ENCODE measurements around the gene ACOXL. TPM values are rescaled to one million over a fixed set of nuclear protein-coding genes. Genes with fewer than 3 reads are reported as not detected.

Gene ACOXL
- total and polyA plus RNA-seq, 10 of the 15 experiments (the other 5 are each of a cell fraction or from before 2014, with no cell fraction given) = 0.05 to 1.3 (median 0.71) TPM

GRCh38 chr2:110805894-110806452, 73.6 kb downstream of the ACOXL start (continued):
- peak; percentile 4; the same call in 1 of the 2 replicates for TF ChIP-seq SPI1 (IDR thresholded peaks at IDR 0.05; ENCODE audit: borderline replicate concordance, insufficient read depth, low read depth, low read length)

DNA sequence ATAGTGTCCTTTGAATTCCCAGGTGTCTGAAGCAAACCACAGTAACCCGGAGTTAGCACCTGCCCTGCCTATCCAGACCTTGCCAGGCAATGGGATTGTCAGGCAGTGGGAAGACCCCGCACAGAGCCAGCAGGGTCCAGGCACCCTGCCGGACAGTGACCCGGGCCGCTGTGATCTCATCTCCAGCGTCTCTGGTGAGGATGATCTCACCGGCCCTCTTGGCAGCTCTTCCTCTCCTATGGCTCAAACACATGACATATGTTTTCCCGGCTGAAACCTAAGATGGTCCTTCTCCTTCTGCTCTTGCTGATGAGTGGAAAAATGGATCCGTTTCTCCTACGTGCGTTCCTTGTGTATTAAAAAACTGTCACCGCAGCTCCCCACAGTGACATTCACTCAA, 75.1 kb downstream of the ACOXL start:
- intact Hi-C loops (cut with micrococcal nuclease; ENCODE audit: unreplicated experiment) (no loop called here), in situ Hi-C loops (cut with MboI) (loop anchor here (25.0 kb wide), 1 partner anchor 905 kb away; no protein-coding TSS in a partner anchor)
- no peaks in the 10 kb centered on the region for H3K79me2 ChIP-seq (ENCODE audit: control insufficient read depth, insufficient read depth, low read length)
- H3K9ac ChIP-seq (ENCODE audit: control insufficient read depth, insufficient read depth, low read length) = no peak overlapping the region
- no peak overlapping the region for H2AFZ ChIP-seq (ENCODE audit: control insufficient read depth, low read depth, low read length)
- ChIA-PET SMC1A (ENCODE audit: uncharacterized antibody, unreplicated experiment) (interaction anchor here (0.9 kb wide), 2 partner anchors 255 to 309 kb away, joined by 3 read pairs; no protein-coding TSS in a partner anchor), POLR2A (interaction anchor here (1.5 kb wide), 1 partner anchor 313 kb away, joined by 3 read pairs; the partner anchor contains the start of gene BCL2L11), CTCF (no interaction called here), RAD21 (ENCODE audit: unreplicated experiment) (no interaction called here)
- H3K36me3 ChIP-seq (ENCODE audit: control insufficient read depth in 2 of 2, insufficient read depth in 2 of 2, low read length in 1 of 2) = no peaks in the 10 kb centered on the region
- no peak overlapping the region for H3K27ac ChIP-seq (ENCODE audit: control insufficient read depth, insufficient read depth)
- H3K9me3 ChIP-seq (replicated peaks; ENCODE audit: control insufficient read depth, insufficient read depth, low read length) = no peaks in the 10 kb centered on the region; the same call in 2 of the 3 replicates
- H3K4me1 ChIP-seq (ENCODE audit: control insufficient read depth, insufficient read depth, low read length) = peaks cover 15% of the 10 kb centered on the region
- no peak for DNase-seq (ENCODE audit: low read depth, low spot score)
- no peak for FAIRE-seq
- no peak overlapping the region for H3K4me2 ChIP-seq (ENCODE audit: control insufficient read depth, insufficient read depth)
- no peak for TF ChIP-seq ZBED1 (IDR thresholded peaks at IDR 0.05; ENCODE audit: borderline replicate concordance)
- TF ChIP-seq SUZ12 (IDR thresholded peaks at IDR 0.05; ENCODE audit: unreplicated experiment) = no peak
- no peak for TF ChIP-seq NRF1 (conservative IDR thresholded peaks at IDR 0.05; ENCODE audit: low read depth, low read length)
- no peak for TF ChIP-seq SMARCA5 (IDR thresholded peaks at IDR 0.05)
- no peak overlapping the region for H3K4me3 ChIP-seq
- no TSS peak for BruUV-seq (replicated peaks)
- H4K20me1 ChIP-seq (ENCODE audit: control insufficient read depth, insufficient read depth) = no peaks in the 10 kb centered on the region
- H3K27me3 ChIP-seq (replicated peaks in 1 of 2; ENCODE audit: control insufficient read depth in 2 of 2, insufficient read depth in 2 of 2, low read length in 1 of 2) = no peaks in the 10 kb centered on the region; a peak in 1 of 4 replicates
- no peak for ATAC-seq
- 85% methylated on average over 12 of the region's 12 CpGs for WGBS (ENCODE audit: insufficient coverage, insufficient replicate concordance, low lambda C conversion rate, missing lambda C conversion rate)

Data from GM12878 (cell line).